ENCODE measurements around the gene ANXA2R. TPM values are rescaled to one million over a fixed set of nuclear protein-coding genes. Genes with fewer than 3 reads are reported as not detected.
"Not testable (repeated sequence)": the region's sequence is repeated elsewhere in the genome, so short reads cannot be mapped to it uniquely, and the experiment has no call there.

ANXA2R gene
- 1 to 10 TPM in 1 of 2 donors, under 1 TPM in 1; 0.99 to 1.3 TPM for total RNA-seq

GRCh38 chr5:43040287-43041098 is at the start of gene ANXA2R:
ANXA2R (minus strand) TSS chr5:43040319; CDS start chr5:43040046, 273 bp downstream.
- H3K4me3 ChIP-seq = peak within 1 kb of the TSS; percentile 31 to 51
- DNase-seq (peak; percentile 76 to 88 (median 84)), ATAC-seq (peak; percentile 60)
- intact Hi-C loops (cut with DNase I) = no loop called here
- WGBS, 2 donors = 8 to 13% methylated on average over 41 to 47 of the region's 47 CpGs
- peak within 1 kb of the TSS; percentile 17 to 94 (median 90) for H3K27ac ChIP-seq
- H3K36me3 ChIP-seq (replicated peaks in 1 of 2; ENCODE audit: insufficient read depth in 1 of 2, low read depth in 2 of 2) = no peaks in the 10 kb centered on the region
- no peaks in the 10 kb centered on the region for H3K9me3 ChIP-seq
- H3K4me1 ChIP-seq = peaks cover 17% of the 10 kb centered on the region
- TF ChIP-seq CTCF (IDR thresholded peaks at IDR 0.05) (peak; percentile 48 to 84 (median 72)), POLR2A (IDR thresholded peaks at IDR 0.05) (peak in 2 of 3 donors; percentile 25 to 41)
- peaks cover 0 to 17% of the 10 kb centered on the region in 2 donors for H3K27me3 ChIP-seq

- ATAC-seq; H3K4me3 ChIP-seq; H3K36me3 ChIP-seq (replicated peaks in 1 of 2; ENCODE audit: insufficient read depth in 1 of 2, low read depth in 2 of 2); DNase-seq; intact Hi-C loops (cut with DNase I); H3K4me1 ChIP-seq; H3K27me3 ChIP-seq; H3K9me3 ChIP-seq; H3K27ac ChIP-seq: not testable (repeated sequence)
- 50 to 57% methylated on average over 2 of the region's 5 CpGs for WGBS, 2 donors
Measured at GRCh38 chr5:43086118-43086908, 46.2 kb upstream of the ANXA2R start.

GRCh38 chr5:43085453-43085852 is 45.3 kb upstream of the ANXA2R start:
- H3K4me3 ChIP-seq = no peak overlapping the region
- 95 to 99% methylated on average over 5 of the region's 5 CpGs for WGBS, 2 donors
- H3K9me3 ChIP-seq = peaks cover 0 to 3% (median 0%) of the 10 kb centered on the region in 3 donors
- intact Hi-C loops (cut with DNase I) = no loop called here
- no peaks in the 10 kb centered on the region for H3K36me3 ChIP-seq (replicated peaks in 1 of 2; ENCODE audit: insufficient read depth in 1 of 2, low read depth in 2 of 2)
- no peak for TF ChIP-seq CTCF (IDR thresholded peaks at IDR 0.05)
- no peak for TF ChIP-seq POLR2A (IDR thresholded peaks at IDR 0.05)
- no peaks in the 10 kb centered on the region for H3K4me1 ChIP-seq
- DNase-seq (no peak), ATAC-seq (no peak)
- no peak overlapping the region for H3K27ac ChIP-seq
- H3K27me3 ChIP-seq = no peaks in the 10 kb centered on the region

- H3K27ac ChIP-seq; H3K4me1 ChIP-seq; H3K4me3 ChIP-seq; DNase-seq; H3K9me3 ChIP-seq; H3K36me3 ChIP-seq (replicated peaks in 1 of 2; ENCODE audit: insufficient read depth in 1 of 2, low read depth in 2 of 2); ATAC-seq; intact Hi-C loops (cut with DNase I); H3K27me3 ChIP-seq: not testable (repeated sequence)
- 75 to 97% methylated on average over 7 of the region's 7 CpGs for WGBS, 2 donors
Measured at GRCh38 chr5:43084468-43084867, 44.3 kb upstream of the ANXA2R start.

GRCh38 chr5:43081345-43081744 is 41.2 kb upstream of the ANXA2R start:
- H3K27me3 ChIP-seq; intact Hi-C loops (cut with DNase I); ATAC-seq; H3K4me1 ChIP-seq; DNase-seq; H3K9me3 ChIP-seq; H3K36me3 ChIP-seq (replicated peaks in 1 of 2; ENCODE audit: insufficient read depth in 1 of 2, low read depth in 2 of 2); H3K27ac ChIP-seq; H3K4me3 ChIP-seq: not testable (repeated sequence)
- WGBS, 2 donors = 71 to 76% methylated on average over 2 of the region's 2 CpGs

GRCh38 chr5:43078956-43079355 is 38.8 kb upstream of the ANXA2R start:
- H3K36me3 ChIP-seq (replicated peaks in 1 of 2; ENCODE audit: insufficient read depth in 1 of 2, low read depth in 2 of 2) = no peaks in the 10 kb centered on the region
- no peak for ATAC-seq

GRCh38 chr5:43077446-43078191 is 37.5 kb upstream of the ANXA2R start:
- H3K27me3 ChIP-seq; intact Hi-C loops (cut with DNase I); H3K4me3 ChIP-seq; H3K9me3 ChIP-seq; ATAC-seq; H3K36me3 ChIP-seq (replicated peaks in 1 of 2; ENCODE audit: insufficient read depth in 1 of 2, low read depth in 2 of 2); DNase-seq; H3K27ac ChIP-seq; H3K4me1 ChIP-seq: not testable (repeated sequence)
- WGBS, 2 donors = 52 to 67% methylated on average over 7 of the region's 7 CpGs

More at GRCh38 chr5:43078956-43079355, 38.8 kb upstream of the ANXA2R start:
- no peak for DNase-seq
- 90 to 100% methylated on average over 4 of the region's 4 CpGs for WGBS, 2 donors
- Histone ChIP-seq H3K27me3 (no peaks in the 10 kb centered on the region), H3K27ac (no peak overlapping the region), H3K4me3 (no peak overlapping the region), H3K4me1 (no peaks in the 10 kb centered on the region), H3K9me3 (no peaks in the 10 kb centered on the region)
- intact Hi-C loops (cut with DNase I) = no loop called here
- TF ChIP-seq POLR2A (IDR thresholded peaks at IDR 0.05) = no peak
- TF ChIP-seq CTCF (IDR thresholded peaks at IDR 0.05) = no peak
